GM12875 (cell line): ENCODE data around the gene RANGRF.

Source experiments
- H3K4me3 ChIP-seq: one replicate; pipeline ENCODE4 v1.5.1; 2011; ENCODE audit warnings: low read depth, low read length, control low read depth
- TF ChIP-seq, protein P1 (sequence below): IDR thresholded peaks from 2 replicates; pipeline ENCODE4 v1.5.1; 2011; ENCODE audit warnings: low read depth, mild to moderate bottlenecking, control low read depth, inconsistent platforms, low read length, moderate library complexity, borderline replicate concordance; ENCODE audit not compliant: insufficient read depth

RANGRF gene

DNA sequence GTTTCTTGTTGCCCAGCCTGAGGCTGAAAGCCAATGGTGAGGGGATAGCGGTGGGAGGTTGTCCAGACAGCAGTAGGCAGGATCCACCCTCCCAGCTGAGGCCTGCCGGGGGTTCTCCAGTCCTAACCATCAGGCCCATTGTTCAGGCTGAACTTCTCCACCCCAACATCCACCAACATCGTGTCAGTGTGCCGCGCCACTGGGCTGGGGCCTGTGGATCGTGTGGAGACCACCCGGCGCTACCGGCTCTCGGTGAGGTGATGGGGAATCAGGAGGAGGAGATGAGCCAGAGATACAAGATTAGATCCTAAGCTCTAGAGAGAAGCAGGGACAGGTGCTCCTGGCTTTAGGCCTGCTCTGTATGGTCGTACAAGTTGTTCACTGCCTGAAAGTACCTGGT is 33.6 kb upstream of the RANGRF start:
- H3K4me3 ChIP-seq: no peak overlapping the region

DNA sequence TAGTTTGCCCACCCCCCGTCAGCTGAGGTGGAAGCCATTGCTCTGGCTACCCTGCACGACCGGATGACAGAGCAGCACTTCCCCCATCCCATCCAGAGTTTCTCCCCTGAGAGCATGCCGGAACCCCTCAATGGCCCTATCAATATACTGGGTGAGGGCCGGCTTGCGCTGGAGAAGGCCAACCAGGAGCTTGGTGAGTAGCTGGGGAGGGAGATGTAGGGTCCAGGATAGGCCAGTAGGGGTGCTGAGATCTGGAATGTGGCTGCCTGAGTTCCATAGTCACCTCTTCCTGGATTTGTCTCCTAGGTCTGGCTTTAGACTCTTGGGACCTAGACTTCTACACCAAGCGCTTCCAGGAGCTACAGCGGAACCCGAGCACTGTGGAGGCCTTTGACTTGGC is 33.0 kb upstream of the RANGRF start:
- H3K4me3 ChIP-seq: no peak overlapping the region
- TF ChIP-seq, protein P1, sequence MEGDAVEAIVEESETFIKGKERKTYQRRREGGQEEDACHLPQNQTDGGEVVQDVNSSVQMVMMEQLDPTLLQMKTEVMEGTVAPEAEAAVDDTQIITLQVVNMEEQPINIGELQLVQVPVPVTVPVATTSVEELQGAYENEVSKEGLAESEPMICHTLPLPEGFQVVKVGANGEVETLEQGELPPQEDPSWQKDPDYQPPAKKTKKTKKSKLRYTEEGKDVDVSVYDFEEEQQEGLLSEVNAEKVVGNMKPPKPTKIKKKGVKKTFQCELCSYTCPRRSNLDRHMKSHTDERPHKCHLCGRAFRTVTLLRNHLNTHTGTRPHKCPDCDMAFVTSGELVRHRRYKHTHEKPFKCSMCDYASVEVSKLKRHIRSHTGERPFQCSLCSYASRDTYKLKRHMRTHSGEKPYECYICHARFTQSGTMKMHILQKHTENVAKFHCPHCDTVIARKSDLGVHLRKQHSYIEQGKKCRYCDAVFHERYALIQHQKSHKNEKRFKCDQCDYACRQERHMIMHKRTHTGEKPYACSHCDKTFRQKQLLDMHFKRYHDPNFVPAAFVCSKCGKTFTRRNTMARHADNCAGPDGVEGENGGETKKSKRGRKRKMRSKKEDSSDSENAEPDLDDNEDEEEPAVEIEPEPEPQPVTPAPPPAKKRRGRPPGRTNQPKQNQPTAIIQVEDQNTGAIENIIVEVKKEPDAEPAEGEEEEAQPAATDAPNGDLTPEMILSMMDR: no peak

More for the DNA sequence above, 33.6 kb upstream of the RANGRF start:
- TF ChIP-seq, protein P1: no peak

DNA sequence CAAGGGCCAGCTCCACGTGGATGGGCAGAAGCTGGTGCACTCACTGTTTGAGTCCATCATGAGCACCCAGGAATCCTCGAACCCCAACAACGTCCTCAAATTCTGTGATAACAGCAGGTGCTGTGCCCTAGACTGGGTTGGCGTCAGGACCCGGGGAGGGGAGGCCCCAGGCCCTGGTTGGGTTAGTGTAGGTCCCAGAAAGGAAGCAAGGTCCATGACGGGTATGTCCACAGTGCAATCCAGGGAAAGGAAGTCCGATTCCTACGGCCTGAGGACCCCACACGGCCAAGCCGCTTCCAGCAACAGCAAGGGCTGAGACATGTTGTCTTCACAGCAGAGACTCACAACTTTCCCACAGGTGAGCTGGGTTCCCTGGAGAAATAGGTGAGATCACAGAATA is 32.2 kb upstream of the RANGRF start:
- no peak overlapping the region for H3K4me3 ChIP-seq
- TF ChIP-seq, protein P1: no peak

DNA sequence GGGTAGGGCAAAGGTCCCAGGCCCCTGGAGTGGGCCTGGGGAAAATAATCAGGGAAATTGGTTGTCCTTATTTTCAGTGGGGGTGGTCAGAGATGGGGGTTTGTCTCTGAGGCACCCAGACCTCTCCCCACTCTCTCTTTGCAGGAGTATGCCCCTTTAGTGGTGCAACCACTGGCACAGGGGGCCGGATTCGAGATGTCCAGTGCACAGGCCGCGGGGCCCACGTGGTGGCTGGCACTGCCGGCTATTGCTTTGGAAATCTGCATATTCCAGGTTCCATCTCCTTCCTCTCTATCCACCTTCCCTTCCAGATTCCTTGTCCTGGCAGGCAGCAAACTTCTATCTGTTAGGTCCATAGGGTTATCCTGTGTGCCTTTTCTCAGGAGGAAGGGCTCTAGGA is 31.8 kb upstream of the RANGRF start:
- TF ChIP-seq, protein P1: no peak

DNA sequence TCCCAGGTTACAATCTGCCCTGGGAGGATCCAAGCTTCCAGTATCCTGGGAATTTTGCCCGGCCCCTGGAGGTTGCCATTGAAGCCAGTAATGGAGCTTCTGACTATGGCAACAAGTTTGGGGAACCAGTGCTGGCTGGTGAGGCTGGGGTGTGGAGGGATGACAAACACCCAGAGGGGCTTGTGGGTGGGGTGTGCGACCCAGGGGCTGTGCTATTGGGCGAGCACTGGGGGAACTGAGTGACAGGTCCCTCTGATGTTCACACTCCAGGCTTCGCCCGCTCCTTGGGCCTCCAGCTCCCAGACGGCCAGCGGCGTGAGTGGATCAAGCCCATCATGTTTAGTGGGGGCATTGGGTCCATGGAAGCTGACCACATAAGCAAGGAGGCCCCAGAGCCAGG is 30.7 kb upstream of the RANGRF start:
- TF ChIP-seq, protein P1: no peak
- H3K4me3 ChIP-seq: no peak overlapping the region

More for the DNA sequence above, 31.8 kb upstream of the RANGRF start:
- H3K4me3 ChIP-seq: no peak overlapping the region

DNA sequence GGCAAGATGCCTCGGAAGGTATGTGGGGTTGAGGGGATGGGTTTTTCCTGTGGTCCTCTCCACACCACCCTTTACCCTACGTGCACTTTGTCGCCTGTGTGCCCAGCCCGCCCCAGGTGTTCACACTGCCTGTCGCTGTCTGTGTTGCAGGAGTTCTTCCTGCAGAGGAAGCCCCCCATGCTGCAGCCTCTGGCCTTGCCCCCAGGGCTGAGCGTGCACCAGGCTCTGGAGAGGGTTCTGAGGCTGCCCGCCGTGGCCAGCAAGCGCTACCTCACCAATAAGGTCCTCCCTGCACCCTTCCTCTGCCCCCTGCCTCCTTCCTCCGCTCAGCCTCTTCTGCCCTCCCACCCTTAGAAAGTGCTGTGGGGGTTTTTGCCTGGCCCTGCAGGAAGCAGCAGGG is 24.1 kb upstream of the RANGRF start:
- TF ChIP-seq, protein P1: no peak
- no peak overlapping the region for H3K4me3 ChIP-seq

DNA sequence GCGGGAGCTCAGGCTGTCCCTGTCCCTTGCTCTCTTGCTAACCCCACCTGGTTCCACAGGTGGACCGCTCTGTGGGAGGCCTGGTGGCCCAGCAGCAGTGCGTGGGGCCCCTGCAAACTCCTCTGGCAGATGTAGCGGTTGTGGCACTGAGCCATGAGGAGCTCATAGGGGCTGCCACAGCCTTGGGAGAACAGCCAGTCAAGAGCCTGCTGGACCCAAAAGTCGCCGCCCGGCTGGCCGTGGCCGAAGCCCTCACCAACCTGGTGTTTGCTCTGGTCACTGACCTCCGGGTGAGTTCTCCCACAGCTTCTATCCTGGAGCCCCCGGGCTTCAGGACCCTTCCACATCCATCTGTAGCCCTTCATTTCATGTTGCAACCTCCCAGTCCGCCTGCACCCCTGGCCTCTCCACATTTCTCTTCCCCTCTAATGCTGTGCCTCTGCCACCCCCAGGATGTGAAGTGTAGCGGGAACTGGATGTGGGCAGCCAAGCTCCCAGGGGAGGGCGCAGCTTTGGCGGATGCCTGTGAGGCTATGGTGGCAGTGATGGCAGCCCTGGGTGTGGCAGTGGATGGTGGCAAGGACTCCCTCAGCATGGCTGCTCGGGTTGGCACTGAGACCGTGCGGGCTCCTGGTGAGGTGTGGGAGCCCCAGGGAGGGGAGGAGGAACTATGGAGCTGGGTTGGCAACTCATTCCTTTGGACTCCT is 23.5 kb upstream of the RANGRF start:
- TF ChIP-seq, protein P1: no peak

More for the DNA sequence above, 23.5 kb upstream of the RANGRF start:
- no peak overlapping the region for H3K4me3 ChIP-seq
